HEK293 (cell line): ENCODE data around the gene ZNF792.

Source experiments
- CTCF ChIA-PET: fragments of 350-600 bp; formaldehyde crosslinking; extraction: SDS; loops from one replicate; lab custom pipeline; 2021; ENCODE audit warnings: antibody characterized with exemption; lab: Yijun Ruan, JAX
- POLR2A ChIA-PET: fragments of 300-600 bp; formaldehyde crosslinking; extraction: SDS; loops from one replicate; lab custom pipeline; 2020; ENCODE audit warnings: antibody characterized with exemption, inconsistent platforms; lab: Yijun Ruan, JAX
- H3K27ac ChIP-seq: fragments of 200-500 bp; sonication (Bioruptor generic); 2 replicates; pipeline ENCODE4 v1.5.1; 2014; ENCODE audit warnings: low read depth, low read length, control low read depth, inconsistent platforms; ENCODE audit errors: extremely low read depth
- H3K36me3 ChIP-seq, 2 experiments: fragments of 200-500 bp in 1 of 2; sonication (Bioruptor generic) in 1 of 2; 1 replicate in 1 of 2; 2 replicates in 1 of 2; pipeline ENCODE4 v1.5.1; 2014 to 2017; ENCODE audit warnings: inconsistent platforms in 2 of 2, low read length in 2 of 2; ENCODE audit not compliant: control insufficient read depth in 2 of 2, insufficient read depth in 1 of 2
- H3K4me1 ChIP-seq: fragments of 200-500 bp; sonication (Bioruptor generic); 2 replicates; pipeline ENCODE4 v1.5.1; 2014; ENCODE audit warnings: mild to moderate bottlenecking, low read length, inconsistent platforms; ENCODE audit not compliant: control insufficient read depth, insufficient read depth
- H3K4me3 ChIP-seq: 2 replicates; pipeline ENCODE4 v1.5.1; 2011; ENCODE audit warnings: low read depth, mild to moderate bottlenecking, control low read depth, low read length, moderate library complexity
- H3K9me3 ChIP-seq: fragments of 200-500 bp; sonication (Bioruptor generic); 2 replicates; pipeline ENCODE4 v1.5.1; 2014; ENCODE audit warnings: low read depth, low read length, inconsistent platforms; ENCODE audit not compliant: control insufficient read depth, insufficient read depth
- KLF7 ChIP-seq: fragments of 450-650 bp; formaldehyde crosslinking; IDR thresholded peaks from 2 replicates; pipeline ENCODE4 v1.5.1; 2016; ENCODE audit warnings: missing biosample characterization, missing genetic modification characterization, borderline replicate concordance
- MZF1 ChIP-seq: fragments of 450-650 bp; formaldehyde crosslinking; IDR thresholded peaks from 2 replicates; pipeline ENCODE4 v1.5.1; 2017; ENCODE audit warnings: missing biosample characterization, missing genetic modification characterization, borderline replicate concordance
- SETDB1 ChIP-seq: IDR thresholded peaks from one replicate; pipeline ENCODE4 v1.6.1; 2017; ENCODE audit warnings: mild to moderate bottlenecking, low read length, moderate library complexity, mixed read lengths; ENCODE audit not compliant: insufficient read length
- ZBTB17 ChIP-seq: fragments of 450-650 bp; formaldehyde crosslinking; IDR thresholded peaks from 2 replicates; pipeline ENCODE4 v1.5.1; 2016; ENCODE audit warnings: missing biosample characterization, missing genetic modification characterization
- ZEB2 ChIP-seq: fragments of 450-650 bp; formaldehyde crosslinking; IDR thresholded peaks from 2 replicates; pipeline ENCODE4 v1.5.1; 2016; ENCODE audit warnings: missing biosample characterization, missing genetic modification characterization
- ZFP37 ChIP-seq: fragments of 450-650 bp; formaldehyde crosslinking; IDR thresholded peaks from 2 replicates; pipeline ENCODE4 v1.5.1; 2016; ENCODE audit warnings: missing biosample characterization, missing genetic modification characterization
- ZNF140 ChIP-seq: fragments of 450-650 bp; formaldehyde crosslinking; IDR thresholded peaks from 2 replicates; pipeline ENCODE4 v1.5.1; 2016; ENCODE audit warnings: missing biosample characterization, missing genetic modification characterization
- ZNF157 ChIP-seq: fragments of 450-650 bp; formaldehyde crosslinking; IDR thresholded peaks from 2 replicates; pipeline ENCODE4 v1.5.1; 2016; ENCODE audit warnings: missing biosample characterization, missing genetic modification characterization
- ZNF169 ChIP-seq: fragments of 450-650 bp; formaldehyde crosslinking; IDR thresholded peaks from 2 replicates; pipeline ENCODE4 v1.5.1; 2016; ENCODE audit warnings: missing biosample characterization, missing genetic modification characterization
- ZNF2 ChIP-seq: fragments of 450-650 bp; formaldehyde crosslinking; IDR thresholded peaks from 2 replicates; pipeline ENCODE4 v1.5.1; 2016; ENCODE audit warnings: missing biosample characterization, missing genetic modification characterization
- ZNF302 ChIP-seq: fragments of 450-650 bp; formaldehyde crosslinking; IDR thresholded peaks from 2 replicates; pipeline ENCODE4 v1.5.1; 2016; ENCODE audit warnings: missing biosample characterization, missing genetic modification characterization, low read depth
- ZNF311 ChIP-seq: fragments of 450-650 bp; formaldehyde crosslinking; IDR thresholded peaks from 2 replicates; pipeline ENCODE4 v1.5.1; 2017; ENCODE audit warnings: missing biosample characterization, missing genetic modification characterization, borderline replicate concordance
- ZNF530 ChIP-seq: fragments of 450-650 bp; formaldehyde crosslinking; IDR thresholded peaks from 2 replicates; pipeline ENCODE4 v1.5.1; 2016; ENCODE audit warnings: low read depth, missing biosample characterization, missing genetic modification characterization
- ZNF548 ChIP-seq: fragments of 450-650 bp; formaldehyde crosslinking; IDR thresholded peaks from 2 replicates; pipeline ENCODE4 v1.5.1; 2016; ENCODE audit warnings: missing biosample characterization, missing genetic modification characterization
- ZNF610 ChIP-seq: fragments of 450-650 bp; formaldehyde crosslinking; IDR thresholded peaks from 2 replicates; pipeline ENCODE4 v1.5.1; 2016; ENCODE audit warnings: missing biosample characterization, missing genetic modification characterization, borderline replicate concordance
- ZNF624 ChIP-seq: fragments of 450-650 bp; formaldehyde crosslinking; IDR thresholded peaks from 2 replicates; pipeline ENCODE4 v1.5.1; 2017; ENCODE audit warnings: missing biosample characterization, missing genetic modification characterization
- TF ChIP-seq, protein P1 (sequence below): fragments of 450-650 bp; formaldehyde crosslinking; IDR thresholded peaks from 2 replicates; pipeline ENCODE4 v1.5.1; 2017; ENCODE audit warnings: missing biosample characterization, missing genetic modification characterization
- TF ChIP-seq, protein P2 (sequence below): fragments of 450-650 bp; formaldehyde crosslinking; IDR thresholded peaks from 2 replicates; pipeline ENCODE4 v1.5.1; 2016; ENCODE audit warnings: missing biosample characterization, missing genetic modification characterization
- TF ChIP-seq, protein P3 (sequence below): fragments of 450-650 bp; formaldehyde crosslinking; IDR thresholded peaks from 2 replicates; pipeline ENCODE4 v1.5.1; 2016; ENCODE audit warnings: missing biosample characterization, missing genetic modification characterization, borderline replicate concordance
- TF ChIP-seq, protein P4 (sequence below): fragments of 450-650 bp; formaldehyde crosslinking; IDR thresholded peaks from 2 replicates; pipeline ENCODE4 v1.5.1; 2016; ENCODE audit warnings: missing biosample characterization, missing genetic modification characterization, borderline replicate concordance
- TF ChIP-seq, protein P5 (sequence below): fragments of 450-650 bp; IDR thresholded peaks from 2 replicates; pipeline ENCODE4 v1.5.1; 2018; ENCODE audit warnings: missing biosample characterization, mild to moderate bottlenecking, missing genetic modification characterization
- TF ChIP-seq, protein P6 (sequence below): fragments of 450-650 bp; IDR thresholded peaks from 2 replicates; pipeline ENCODE4 v1.5.1; 2018; ENCODE audit warnings: missing biosample characterization, missing genetic modification characterization

The ZNF792 gene

DNA sequence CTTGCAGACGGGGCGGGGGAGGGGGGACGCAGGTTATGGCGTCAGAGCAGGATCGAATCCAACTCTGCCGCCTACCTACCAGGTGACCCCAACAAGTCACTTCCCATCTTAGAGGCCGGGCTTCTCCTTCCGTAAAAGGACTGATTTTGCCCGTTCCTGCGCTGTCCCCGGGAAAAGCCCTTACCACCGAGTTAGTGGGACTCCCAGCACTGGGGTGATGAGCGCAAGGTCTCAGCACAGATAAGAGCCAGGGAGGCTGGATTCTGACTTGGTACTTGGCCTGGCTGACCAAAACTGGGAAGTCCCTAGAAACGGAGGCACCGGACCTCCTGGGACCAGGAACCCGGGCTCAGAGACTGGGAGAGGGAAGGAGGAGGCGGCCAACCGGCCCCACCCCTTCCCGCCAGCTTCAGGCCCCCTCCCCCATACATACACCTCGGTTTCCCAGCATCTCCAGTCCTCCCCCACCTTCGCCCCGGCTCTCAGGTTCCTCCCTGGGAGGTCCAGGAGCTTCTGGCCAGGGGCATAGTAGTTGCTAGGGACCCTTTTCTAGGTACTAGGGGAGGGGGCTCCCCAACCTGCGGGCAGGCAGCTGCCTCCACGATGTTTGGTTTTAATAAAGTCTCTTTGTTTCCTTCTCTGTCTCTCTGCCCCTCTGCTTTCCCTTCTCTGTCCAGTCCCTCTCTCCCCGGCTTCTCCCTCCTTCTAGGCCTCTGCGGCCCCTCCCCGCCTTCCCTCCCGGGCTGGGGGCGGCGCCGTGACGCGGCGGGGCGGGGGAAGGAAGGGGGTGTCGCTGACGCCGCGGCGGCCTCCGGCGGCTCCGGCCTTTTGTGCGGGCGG lies 35.7 kb upstream of the ZNF792 start, which contains the start of gene GRAMD1A:
TSS of gene GRAMD1A (plus strand) at position 826 of the 840 bp plus-strand sequence. CDS start 156 bp downstream, outside the sequence.
- H3K9me3 ChIP-seq, result no peaks in the 10 kb centered on the region
- POLR2A ChIA-PET, result interaction anchor here (0.5 to 3.0 kb wide), 21 partner anchors 9 to 914 kb away, joined by 3 to 20 read pairs (median 5); partner anchors contain the start of genes SCGB2B2, SCN1B, ZNF30 and ZNF302
- H3K4me3 ChIP-seq, result peak within 1 kb of the TSS; percentile 63
- CTCF ChIA-PET, result interaction anchor here (0.6 to 4.3 kb wide), 12 partner anchors 13 to 360 kb away, joined by 3 to 35 read pairs (median 4); no protein-coding TSS in a partner anchor
- peaks cover 35% of the 10 kb centered on the region for H3K4me1 ChIP-seq
- H3K36me3 ChIP-seq, result peaks cover 29 to 31% of the 10 kb centered on the region in 2 experiments
- H3K27ac ChIP-seq, result peak within 1 kb of the TSS; percentile 98
- TF ChIP-seq, protein P1, sequence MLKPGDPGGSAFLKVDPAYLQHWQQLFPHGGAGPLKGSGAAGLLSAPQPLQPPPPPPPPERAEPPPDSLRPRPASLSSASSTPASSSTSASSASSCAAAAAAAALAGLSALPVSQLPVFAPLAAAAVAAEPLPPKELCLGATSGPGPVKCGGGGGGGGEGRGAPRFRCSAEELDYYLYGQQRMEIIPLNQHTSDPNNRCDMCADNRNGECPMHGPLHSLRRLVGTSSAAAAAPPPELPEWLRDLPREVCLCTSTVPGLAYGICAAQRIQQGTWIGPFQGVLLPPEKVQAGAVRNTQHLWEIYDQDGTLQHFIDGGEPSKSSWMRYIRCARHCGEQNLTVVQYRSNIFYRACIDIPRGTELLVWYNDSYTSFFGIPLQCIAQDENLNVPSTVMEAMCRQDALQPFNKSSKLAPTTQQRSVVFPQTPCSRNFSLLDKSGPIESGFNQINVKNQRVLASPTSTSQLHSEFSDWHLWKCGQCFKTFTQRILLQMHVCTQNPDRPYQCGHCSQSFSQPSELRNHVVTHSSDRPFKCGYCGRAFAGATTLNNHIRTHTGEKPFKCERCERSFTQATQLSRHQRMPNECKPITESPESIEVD (tag by site-specific recombination), result no peak
- TF ChIP-seq ZNF610 (peak; percentile 82; the same call in 1 of the 2 replicates), ZNF311 (tag by site-specific recombination) (no peak), MZF1 (tag by site-specific recombination) (peak; percentile 44; the same call in 1 of the 2 replicates), KLF7 (tag by site-specific recombination) (peak; percentile 91), ZEB2 (tag by site-specific recombination) (peak; percentile 89), ZFP37 (tag by site-specific recombination) (peak; percentile 85; the same call in 1 of the 2 replicates), ZNF548 (tag by site-specific recombination) (peak; percentile 36; the same call in 1 of the 2 replicates), ZNF169 (tag by site-specific recombination) (no peak), SETDB1 (no peak), ZNF302 (no peak), ZNF140 (tag by site-specific recombination) (no peak), ZNF157 (tag by site-specific recombination) (no peak), ZNF530 (tag by site-specific recombination) (no peak), ZBTB17 (tag by site-specific recombination) (peak; percentile 68; the same call in 1 of the 2 replicates), ZNF624 (tag by site-specific recombination) (no peak; the same call in 1 of the 2 replicates), ZNF2 (tag by site-specific recombination) (peak; percentile 87)
- TF ChIP-seq, protein P2, sequence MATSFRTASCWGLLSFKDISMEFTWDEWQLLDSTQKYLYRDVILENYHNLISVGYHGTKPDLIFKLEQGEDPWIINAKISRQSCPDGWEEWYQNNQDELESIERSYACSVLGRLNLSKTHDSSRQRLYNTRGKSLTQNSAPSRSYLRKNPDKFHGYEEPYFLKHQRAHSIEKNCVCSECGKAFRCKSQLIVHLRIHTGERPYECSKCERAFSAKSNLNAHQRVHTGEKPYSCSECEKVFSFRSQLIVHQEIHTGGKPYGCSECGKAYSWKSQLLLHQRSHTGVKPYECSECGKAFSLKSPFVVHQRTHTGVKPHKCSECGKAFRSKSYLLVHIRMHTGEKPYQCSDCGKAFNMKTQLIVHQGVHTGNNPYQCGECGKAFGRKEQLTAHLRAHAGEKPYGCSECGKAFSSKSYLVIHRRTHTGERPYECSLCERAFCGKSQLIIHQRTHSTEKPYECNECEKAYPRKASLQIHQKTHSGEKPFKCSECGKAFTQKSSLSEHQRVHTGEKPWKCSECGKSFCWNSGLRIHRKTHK (tag by site-specific recombination), result no peak
- TF ChIP-seq, protein P3, sequence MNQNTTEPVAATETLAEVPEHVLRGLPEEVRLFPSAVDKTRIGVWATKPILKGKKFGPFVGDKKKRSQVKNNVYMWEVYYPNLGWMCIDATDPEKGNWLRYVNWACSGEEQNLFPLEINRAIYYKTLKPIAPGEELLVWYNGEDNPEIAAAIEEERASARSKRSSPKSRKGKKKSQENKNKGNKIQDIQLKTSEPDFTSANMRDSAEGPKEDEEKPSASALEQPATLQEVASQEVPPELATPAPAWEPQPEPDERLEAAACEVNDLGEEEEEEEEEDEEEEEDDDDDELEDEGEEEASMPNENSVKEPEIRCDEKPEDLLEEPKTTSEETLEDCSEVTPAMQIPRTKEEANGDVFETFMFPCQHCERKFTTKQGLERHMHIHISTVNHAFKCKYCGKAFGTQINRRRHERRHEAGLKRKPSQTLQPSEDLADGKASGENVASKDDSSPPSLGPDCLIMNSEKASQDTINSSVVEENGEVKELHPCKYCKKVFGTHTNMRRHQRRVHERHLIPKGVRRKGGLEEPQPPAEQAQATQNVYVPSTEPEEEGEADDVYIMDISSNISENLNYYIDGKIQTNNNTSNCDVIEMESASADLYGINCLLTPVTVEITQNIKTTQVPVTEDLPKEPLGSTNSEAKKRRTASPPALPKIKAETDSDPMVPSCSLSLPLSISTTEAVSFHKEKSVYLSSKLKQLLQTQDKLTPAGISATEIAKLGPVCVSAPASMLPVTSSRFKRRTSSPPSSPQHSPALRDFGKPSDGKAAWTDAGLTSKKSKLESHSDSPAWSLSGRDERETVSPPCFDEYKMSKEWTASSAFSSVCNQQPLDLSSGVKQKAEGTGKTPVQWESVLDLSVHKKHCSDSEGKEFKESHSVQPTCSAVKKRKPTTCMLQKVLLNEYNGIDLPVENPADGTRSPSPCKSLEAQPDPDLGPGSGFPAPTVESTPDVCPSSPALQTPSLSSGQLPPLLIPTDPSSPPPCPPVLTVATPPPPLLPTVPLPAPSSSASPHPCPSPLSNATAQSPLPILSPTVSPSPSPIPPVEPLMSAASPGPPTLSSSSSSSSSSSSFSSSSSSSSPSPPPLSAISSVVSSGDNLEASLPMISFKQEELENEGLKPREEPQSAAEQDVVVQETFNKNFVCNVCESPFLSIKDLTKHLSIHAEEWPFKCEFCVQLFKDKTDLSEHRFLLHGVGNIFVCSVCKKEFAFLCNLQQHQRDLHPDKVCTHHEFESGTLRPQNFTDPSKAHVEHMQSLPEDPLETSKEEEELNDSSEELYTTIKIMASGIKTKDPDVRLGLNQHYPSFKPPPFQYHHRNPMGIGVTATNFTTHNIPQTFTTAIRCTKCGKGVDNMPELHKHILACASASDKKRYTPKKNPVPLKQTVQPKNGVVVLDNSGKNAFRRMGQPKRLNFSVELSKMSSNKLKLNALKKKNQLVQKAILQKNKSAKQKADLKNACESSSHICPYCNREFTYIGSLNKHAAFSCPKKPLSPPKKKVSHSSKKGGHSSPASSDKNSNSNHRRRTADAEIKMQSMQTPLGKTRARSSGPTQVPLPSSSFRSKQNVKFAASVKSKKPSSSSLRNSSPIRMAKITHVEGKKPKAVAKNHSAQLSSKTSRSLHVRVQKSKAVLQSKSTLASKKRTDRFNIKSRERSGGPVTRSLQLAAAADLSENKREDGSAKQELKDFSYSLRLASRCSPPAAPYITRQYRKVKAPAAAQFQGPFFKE (tag by site-specific recombination), result no peak
- TF ChIP-seq, protein P4, sequence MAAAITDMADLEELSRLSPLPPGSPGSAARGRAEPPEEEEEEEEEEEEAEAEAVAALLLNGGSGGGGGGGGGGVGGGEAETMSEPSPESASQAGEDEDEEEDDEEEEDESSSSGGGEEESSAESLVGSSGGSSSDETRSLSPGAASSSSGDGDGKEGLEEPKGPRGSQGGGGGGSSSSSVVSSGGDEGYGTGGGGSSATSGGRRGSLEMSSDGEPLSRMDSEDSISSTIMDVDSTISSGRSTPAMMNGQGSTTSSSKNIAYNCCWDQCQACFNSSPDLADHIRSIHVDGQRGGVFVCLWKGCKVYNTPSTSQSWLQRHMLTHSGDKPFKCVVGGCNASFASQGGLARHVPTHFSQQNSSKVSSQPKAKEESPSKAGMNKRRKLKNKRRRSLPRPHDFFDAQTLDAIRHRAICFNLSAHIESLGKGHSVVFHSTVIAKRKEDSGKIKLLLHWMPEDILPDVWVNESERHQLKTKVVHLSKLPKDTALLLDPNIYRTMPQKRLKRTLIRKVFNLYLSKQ, result no peak
- TF ChIP-seq, protein P5, sequence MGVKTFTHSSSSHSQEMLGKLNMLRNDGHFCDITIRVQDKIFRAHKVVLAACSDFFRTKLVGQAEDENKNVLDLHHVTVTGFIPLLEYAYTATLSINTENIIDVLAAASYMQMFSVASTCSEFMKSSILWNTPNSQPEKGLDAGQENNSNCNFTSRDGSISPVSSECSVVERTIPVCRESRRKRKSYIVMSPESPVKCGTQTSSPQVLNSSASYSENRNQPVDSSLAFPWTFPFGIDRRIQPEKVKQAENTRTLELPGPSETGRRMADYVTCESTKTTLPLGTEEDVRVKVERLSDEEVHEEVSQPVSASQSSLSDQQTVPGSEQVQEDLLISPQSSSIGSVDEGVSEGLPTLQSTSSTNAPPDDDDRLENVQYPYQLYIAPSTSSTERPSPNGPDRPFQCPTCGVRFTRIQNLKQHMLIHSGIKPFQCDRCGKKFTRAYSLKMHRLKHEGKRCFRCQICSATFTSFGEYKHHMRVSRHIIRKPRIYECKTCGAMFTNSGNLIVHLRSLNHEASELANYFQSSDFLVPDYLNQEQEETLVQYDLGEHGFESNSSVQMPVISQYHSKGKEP (tag by site-specific recombination), result no peak
- TF ChIP-seq, protein P6, sequence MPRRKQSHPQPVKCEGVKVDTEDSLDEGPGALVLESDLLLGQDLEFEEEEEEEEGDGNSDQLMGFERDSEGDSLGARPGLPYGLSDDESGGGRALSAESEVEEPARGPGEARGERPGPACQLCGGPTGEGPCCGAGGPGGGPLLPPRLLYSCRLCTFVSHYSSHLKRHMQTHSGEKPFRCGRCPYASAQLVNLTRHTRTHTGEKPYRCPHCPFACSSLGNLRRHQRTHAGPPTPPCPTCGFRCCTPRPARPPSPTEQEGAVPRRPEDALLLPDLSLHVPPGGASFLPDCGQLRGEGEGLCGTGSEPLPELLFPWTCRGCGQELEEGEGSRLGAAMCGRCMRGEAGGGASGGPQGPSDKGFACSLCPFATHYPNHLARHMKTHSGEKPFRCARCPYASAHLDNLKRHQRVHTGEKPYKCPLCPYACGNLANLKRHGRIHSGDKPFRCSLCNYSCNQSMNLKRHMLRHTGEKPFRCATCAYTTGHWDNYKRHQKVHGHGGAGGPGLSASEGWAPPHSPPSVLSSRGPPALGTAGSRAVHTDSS (tag by site-specific recombination), result no peak
